HUES48 (cell line): ENCODE results near the gene HOXA5.

Experiments
- H3K27ac ChIP-seq: one replicate; pipeline ENCODE4 v1.7.0; 2013; ENCODE audit warnings: low read depth, low read length, inconsistent platforms
- H3K27me3 ChIP-seq: 2 replicates; pipeline ENCODE4 v1.6.1; 2013; ENCODE audit warnings: mild to moderate bottlenecking, low read length; ENCODE audit not compliant: control insufficient read depth, insufficient read depth
- H3K36me3 ChIP-seq: 2 replicates; pipeline ENCODE4 v1.6.1; 2013; ENCODE audit warnings: low read length; ENCODE audit not compliant: control insufficient read depth, insufficient read depth
- H3K4me1 ChIP-seq: 2 replicates; pipeline ENCODE4 v1.6.1; 2013; ENCODE audit warnings: mild to moderate bottlenecking, low read length; ENCODE audit not compliant: control insufficient read depth, insufficient read depth
- H3K4me3 ChIP-seq: 2 replicates; pipeline ENCODE4 v1.5.1; 2013; ENCODE audit warnings: mild to moderate bottlenecking, low read depth, low read length
- H3K9ac ChIP-seq: 2 replicates; pipeline ENCODE4 v1.6.1; 2013; ENCODE audit warnings: mild to moderate bottlenecking, low read depth, low read length, moderate library complexity
- H3K9me3 ChIP-seq: 2 replicates; pipeline ENCODE4 v1.6.1; 2013; ENCODE audit warnings: low read length; ENCODE audit not compliant: control insufficient read depth, insufficient read depth

Gene HOXA5

GRCh38 chr7:27132978-27133377 lies 10.5 kb downstream of the HOXA5 start:
- Histone ChIP-seq H3K4me1 (no peaks in the 10 kb centered on the region), H3K27ac (no peak overlapping the region), H3K9me3 (no peaks in the 10 kb centered on the region), H3K36me3 (no peaks in the 10 kb centered on the region), H3K27me3 (peaks cover 100% of the 10 kb centered on the region), H3K4me3 (no peak overlapping the region), H3K9ac (no peak overlapping the region)

- H3K9me3 ChIP-seq: no peaks in the 10 kb centered on the region
- H3K36me3 ChIP-seq: no peaks in the 10 kb centered on the region
- H3K27me3 ChIP-seq: peaks cover 100% of the 10 kb centered on the region
- no peak overlapping the region for H3K9ac ChIP-seq
- H3K4me1 ChIP-seq: no peaks in the 10 kb centered on the region
- H3K27ac ChIP-seq: no peak overlapping the region
- H3K4me3 ChIP-seq: no peak overlapping the region
Measured at GRCh38 chr7:27132214-27132613, 11.3 kb downstream of the HOXA5 start.

GRCh38 chr7:27131390-27131819 lies 12.1 kb downstream of the HOXA5 start:
- H3K27me3 ChIP-seq: peaks cover 100% of the 10 kb centered on the region
- H3K36me3 ChIP-seq: no peaks in the 10 kb centered on the region
- no peak overlapping the region for H3K9ac ChIP-seq
- peak overlapping the region; percentile 63; the same call in 1 of the 2 replicates for H3K4me3 ChIP-seq
- H3K4me1 ChIP-seq: no peaks in the 10 kb centered on the region
- no peak overlapping the region for H3K27ac ChIP-seq
- H3K9me3 ChIP-seq: no peaks in the 10 kb centered on the region

GRCh38 chr7:27130540-27131389 lies 12.7 kb downstream of the HOXA5 start, which contains the start of gene HOXA4:
Gene HOXA4 (minus strand): TSS chr7:27130757. CDS start chr7:27130733, 24 bp downstream.
- Histone ChIP-seq H3K9ac (no peak within 1 kb of the TSS), H3K27me3 (peaks cover 100% of the 10 kb centered on the region), H3K36me3 (no peaks in the 10 kb centered on the region)

GRCh38 chr7:27129729-27130539 lies 13.5 kb downstream of the HOXA5 start:
- Histone ChIP-seq H3K9ac (no peak overlapping the region), H3K27ac (no peak overlapping the region), H3K4me1 (no peaks in the 10 kb centered on the region), H3K4me3 (peak overlapping the region; percentile 34; the same call in 1 of the 2 replicates), H3K36me3 (no peaks in the 10 kb centered on the region), H3K9me3 (no peaks in the 10 kb centered on the region), H3K27me3 (peaks cover 100% of the 10 kb centered on the region)

More at GRCh38 chr7:27130540-27131389, 12.7 kb downstream of the HOXA5 start, which contains the start of gene HOXA4:
- H3K4me3 ChIP-seq: peak within 1 kb of the TSS; percentile 63; the same call in 1 of the 2 replicates
- no peaks in the 10 kb centered on the region for H3K4me1 ChIP-seq
- H3K9me3 ChIP-seq: no peaks in the 10 kb centered on the region
- no peak within 1 kb of the TSS for H3K27ac ChIP-seq

DNA sequence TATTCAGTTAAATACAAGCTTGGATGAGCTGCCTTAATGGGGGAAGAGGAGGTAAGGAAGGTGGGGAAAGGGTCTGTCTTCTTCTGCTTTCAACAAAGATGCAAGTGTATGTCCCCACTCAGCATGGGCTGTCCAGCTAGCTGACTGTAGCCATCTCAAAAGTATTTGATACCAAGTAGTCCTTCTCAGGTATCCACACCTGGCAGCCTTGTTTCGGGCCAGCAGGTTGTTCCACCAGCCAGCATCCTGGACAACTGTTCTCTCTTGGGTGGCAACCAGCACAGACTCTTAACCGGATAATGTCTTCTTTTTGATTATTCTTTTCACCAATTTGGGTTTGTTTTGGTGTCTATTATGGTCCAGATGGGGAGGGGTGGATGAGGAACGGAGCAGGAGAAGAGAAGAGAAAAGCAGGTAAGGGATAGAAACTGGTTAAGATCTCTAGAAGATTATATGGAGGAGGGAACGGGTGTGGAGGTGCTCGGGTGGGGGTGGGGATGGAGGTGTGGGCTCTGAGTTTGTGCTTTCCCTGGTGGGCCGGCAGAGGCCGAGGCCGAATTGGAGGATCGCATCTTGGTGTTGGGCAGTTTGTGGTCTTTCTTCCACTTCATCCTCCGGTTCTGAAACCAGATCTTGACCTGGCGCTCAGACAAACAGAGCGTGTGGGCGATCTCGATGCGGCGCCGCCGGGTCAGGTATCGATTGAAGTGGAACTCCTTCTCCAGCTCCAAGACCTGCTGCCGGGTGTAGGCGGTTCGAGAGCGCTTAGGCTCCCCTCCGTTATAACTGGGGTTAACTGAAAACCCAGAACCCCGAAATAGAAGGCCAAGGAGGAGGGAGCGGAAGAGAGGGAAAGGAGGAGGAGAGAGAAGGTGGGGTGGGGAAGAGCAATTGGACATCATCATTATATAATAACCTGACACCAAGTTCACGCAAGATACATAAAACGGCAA lies 14.4 kb downstream of the HOXA5 start:
- H3K4me3 ChIP-seq: no peak overlapping the region
- no peak overlapping the region for H3K27ac ChIP-seq
- H3K4me1 ChIP-seq: no peaks in the 10 kb centered on the region
- H3K9me3 ChIP-seq: no peaks in the 10 kb centered on the region
- no peaks in the 10 kb centered on the region for H3K36me3 ChIP-seq
- peaks cover 100% of the 10 kb centered on the region for H3K27me3 ChIP-seq
- H3K9ac ChIP-seq: no peak overlapping the region

DNA sequence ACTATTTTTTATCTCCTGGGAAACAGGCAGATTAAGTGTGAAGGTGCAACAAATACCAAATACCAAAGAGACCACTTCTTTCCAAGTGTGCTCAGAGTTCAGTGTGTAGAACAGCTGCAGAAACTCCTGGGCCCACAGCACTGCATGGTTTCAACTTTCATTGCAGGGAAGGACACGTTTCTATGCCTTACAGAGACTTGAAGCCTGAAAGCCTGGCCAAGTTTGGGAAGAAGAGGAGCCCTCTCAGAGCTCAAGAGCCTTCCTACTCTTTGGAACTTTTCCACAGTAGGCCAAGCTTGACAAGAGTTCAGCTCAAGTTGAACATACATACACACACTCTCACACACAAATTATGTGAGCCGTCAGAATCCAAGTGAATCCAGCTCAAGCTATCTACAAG lies 15.4 kb downstream of the HOXA5 start:
- no peaks in the 10 kb centered on the region for H3K36me3 ChIP-seq
- no peak overlapping the region for H3K27ac ChIP-seq
- H3K4me1 ChIP-seq: no peaks in the 10 kb centered on the region
- peaks cover 100% of the 10 kb centered on the region for H3K27me3 ChIP-seq
- H3K9ac ChIP-seq: no peak overlapping the region
- H3K4me3 ChIP-seq: no peak overlapping the region
- no peaks in the 10 kb centered on the region for H3K9me3 ChIP-seq

DNA sequence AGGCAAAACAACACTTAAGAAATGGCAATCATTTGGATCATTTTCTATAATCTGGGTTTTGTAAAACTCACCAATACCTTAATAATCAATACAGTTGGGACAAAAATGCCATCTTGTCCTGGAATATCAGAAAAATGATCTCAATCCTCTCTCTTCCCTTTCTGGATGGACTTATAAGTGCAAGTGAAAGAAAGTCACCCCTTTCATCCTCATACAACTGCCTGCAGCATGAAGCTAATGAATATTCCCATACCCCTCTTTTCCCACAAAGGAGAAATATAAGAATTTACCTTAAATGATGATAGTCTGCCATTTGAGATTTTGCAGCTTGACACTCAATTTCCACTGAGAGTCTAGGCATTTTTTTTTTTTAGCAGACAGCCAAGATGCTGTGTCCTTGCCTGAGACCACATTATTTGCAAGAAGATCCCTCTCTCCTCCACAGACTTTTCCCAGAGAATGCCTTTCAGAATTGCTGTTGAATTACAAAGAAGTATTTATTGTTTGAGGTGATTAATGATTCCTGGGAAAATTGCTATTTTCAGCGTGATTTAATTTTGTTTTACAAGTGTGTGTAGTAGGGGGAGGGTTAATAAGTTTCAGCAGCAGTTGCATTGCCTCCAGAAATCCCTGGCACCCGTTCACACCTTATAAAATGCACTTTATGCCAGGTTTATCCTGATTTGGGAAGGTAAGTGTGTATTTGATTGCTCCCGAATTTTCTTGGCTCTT lies 16.7 kb downstream of the HOXA5 start:
- H3K4me1 ChIP-seq: no peaks in the 10 kb centered on the region
- no peaks in the 10 kb centered on the region for H3K36me3 ChIP-seq
- H3K9ac ChIP-seq: no peak overlapping the region
- no peak overlapping the region for H3K4me3 ChIP-seq
- H3K27ac ChIP-seq: no peak overlapping the region
- no peaks in the 10 kb centered on the region for H3K9me3 ChIP-seq
- peaks cover 100% of the 10 kb centered on the region for H3K27me3 ChIP-seq

- Histone ChIP-seq H3K36me3 (no peaks in the 10 kb centered on the region), H3K4me3 (no peak overlapping the region), H3K9ac (no peak overlapping the region), H3K4me1 (no peaks in the 10 kb centered on the region), H3K9me3 (no peaks in the 10 kb centered on the region), H3K27ac (no peak overlapping the region), H3K27me3 (peaks cover 100% of the 10 kb centered on the region)
Measured at GRCh38 chr7:27125986-27126394, 17.5 kb downstream of the HOXA5 start.
